Bronchial epithelial cell (primary cell): Measurements from ENCODE around the gene FARS2. TPM values are rescaled to one million over a fixed set of nuclear protein-coding genes. Genes with fewer than 3 reads are reported as not detected.

ENCODE experiments used
- DNase-seq: peaks from one replicate; pipeline ENCODE4 v3.0.0-alpha.2; 2010; ENCODE audit warnings: low read depth
- FAIRE-seq: peaks from 2 replicates; lab custom pipeline; 2011; peaks lifted over from hg19 to GRCh38; lab: Jason Lieb, UNC
- H3K27me3 ChIP-seq: 2 replicates; pipeline ENCODE4 v1.5.1; 2011; ENCODE audit warnings: low read length; ENCODE audit not compliant: control insufficient read depth, insufficient read depth
- H3K36me3 ChIP-seq: 2 replicates; pipeline ENCODE4 v1.5.1; 2011; ENCODE audit warnings: low read length; ENCODE audit not compliant: control insufficient read depth, insufficient read depth
- H3K4me3 ChIP-seq: 2 replicates; pipeline ENCODE4 v1.5.1; 2011; ENCODE audit warnings: mild to moderate bottlenecking, low read depth, low read length, control low read depth
- total RNA-seq: library from RNA; depleted of rRNA; stranded (reverse); fragments of >200 nt; gene quantifications from 2 replicates; pipeline ENCODE4 v1.2.1, GENCODE V29; 2014
- TF ChIP-seq, protein P1 (sequence below): IDR thresholded peaks from 2 replicates; pipeline ENCODE4 v1.5.1; 2011; ENCODE audit warnings: mild to moderate bottlenecking, moderate library complexity, low read length, control low read depth, inconsistent platforms; ENCODE audit not compliant: insufficient read depth, severe bottlenecking

The FARS2 gene
- total RNA-seq, 1 donor from 2014 or later, result 27.4 TPM

DNA sequence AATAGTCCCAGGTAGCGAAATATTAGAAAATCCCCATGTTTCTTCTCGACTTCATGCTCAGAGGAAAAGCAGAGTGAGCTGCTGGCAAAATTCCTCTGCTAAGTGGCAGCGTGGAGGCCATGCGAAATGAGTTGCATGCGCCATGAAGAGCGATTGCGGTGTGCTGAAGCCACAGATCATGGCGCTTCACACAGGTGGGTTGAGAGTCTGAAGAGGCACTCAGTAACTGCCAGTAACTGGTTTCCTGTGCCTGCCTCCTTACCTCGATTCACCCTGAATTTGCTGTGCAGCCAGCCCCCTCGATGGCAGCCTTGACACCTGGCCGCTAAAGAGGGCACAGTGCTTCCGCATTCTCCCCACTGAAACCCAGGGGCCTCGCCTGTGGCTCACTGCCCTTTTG lies 443.9 kb downstream of the FARS2 start:
- TF ChIP-seq, protein P1, sequence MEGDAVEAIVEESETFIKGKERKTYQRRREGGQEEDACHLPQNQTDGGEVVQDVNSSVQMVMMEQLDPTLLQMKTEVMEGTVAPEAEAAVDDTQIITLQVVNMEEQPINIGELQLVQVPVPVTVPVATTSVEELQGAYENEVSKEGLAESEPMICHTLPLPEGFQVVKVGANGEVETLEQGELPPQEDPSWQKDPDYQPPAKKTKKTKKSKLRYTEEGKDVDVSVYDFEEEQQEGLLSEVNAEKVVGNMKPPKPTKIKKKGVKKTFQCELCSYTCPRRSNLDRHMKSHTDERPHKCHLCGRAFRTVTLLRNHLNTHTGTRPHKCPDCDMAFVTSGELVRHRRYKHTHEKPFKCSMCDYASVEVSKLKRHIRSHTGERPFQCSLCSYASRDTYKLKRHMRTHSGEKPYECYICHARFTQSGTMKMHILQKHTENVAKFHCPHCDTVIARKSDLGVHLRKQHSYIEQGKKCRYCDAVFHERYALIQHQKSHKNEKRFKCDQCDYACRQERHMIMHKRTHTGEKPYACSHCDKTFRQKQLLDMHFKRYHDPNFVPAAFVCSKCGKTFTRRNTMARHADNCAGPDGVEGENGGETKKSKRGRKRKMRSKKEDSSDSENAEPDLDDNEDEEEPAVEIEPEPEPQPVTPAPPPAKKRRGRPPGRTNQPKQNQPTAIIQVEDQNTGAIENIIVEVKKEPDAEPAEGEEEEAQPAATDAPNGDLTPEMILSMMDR, result no peak
- DNase-seq, result no peak
- Histone ChIP-seq H3K27me3 (no peaks in the 10 kb centered on the region), H3K4me3 (no peak overlapping the region), H3K36me3 (no peaks in the 10 kb centered on the region)
- FAIRE-seq, result no peak

DNA sequence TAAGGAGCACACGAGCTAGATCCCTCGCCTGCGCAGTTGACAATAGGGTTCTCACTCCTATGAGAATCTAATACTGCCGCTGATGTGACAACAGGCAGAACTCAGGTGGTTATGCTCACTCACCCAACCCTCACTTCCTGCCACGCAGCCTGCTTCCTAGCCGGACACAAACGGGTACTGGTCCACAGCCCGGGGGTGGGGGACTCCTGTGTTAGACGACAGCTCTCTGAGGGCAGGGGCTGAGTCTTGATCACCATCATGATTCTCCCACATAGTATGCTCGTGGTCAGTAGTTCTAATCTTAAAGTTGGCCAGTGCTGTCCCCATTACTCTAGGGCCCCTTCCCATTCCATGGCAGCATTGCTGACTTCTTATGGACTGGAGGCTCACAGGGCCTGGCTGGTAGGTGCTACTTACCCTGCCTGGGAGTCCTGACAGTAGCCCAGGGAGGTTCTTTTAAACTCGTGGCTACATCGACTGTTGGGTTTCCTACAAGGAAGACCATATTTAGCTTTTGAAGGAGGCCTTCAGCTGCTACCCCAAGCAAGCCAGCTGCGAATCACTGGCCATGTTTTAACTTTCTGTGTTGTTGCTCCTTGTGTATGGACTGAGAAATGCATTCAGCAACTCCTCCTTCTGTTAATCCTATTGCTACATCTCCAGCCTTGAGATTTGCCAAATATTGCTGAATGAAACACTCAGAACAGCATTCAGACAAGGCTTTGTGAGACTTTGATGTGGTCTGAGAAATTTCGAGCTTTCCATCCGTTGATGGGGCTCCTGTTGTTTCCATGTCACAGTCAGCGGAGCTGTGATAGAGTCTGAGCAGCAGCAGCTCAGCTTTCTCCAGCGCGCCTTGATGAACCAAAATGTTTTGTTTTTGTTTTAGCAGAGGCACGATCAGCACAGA lies 445.1 kb downstream of the FARS2 start:
- no peaks in the 10 kb centered on the region for H3K36me3 ChIP-seq
- no peaks in the 10 kb centered on the region for H3K27me3 ChIP-seq
- no peak for DNase-seq
- TF ChIP-seq, protein P1, result no peak
- H3K4me3 ChIP-seq, result no peak overlapping the region
- no peak for FAIRE-seq

DNA sequence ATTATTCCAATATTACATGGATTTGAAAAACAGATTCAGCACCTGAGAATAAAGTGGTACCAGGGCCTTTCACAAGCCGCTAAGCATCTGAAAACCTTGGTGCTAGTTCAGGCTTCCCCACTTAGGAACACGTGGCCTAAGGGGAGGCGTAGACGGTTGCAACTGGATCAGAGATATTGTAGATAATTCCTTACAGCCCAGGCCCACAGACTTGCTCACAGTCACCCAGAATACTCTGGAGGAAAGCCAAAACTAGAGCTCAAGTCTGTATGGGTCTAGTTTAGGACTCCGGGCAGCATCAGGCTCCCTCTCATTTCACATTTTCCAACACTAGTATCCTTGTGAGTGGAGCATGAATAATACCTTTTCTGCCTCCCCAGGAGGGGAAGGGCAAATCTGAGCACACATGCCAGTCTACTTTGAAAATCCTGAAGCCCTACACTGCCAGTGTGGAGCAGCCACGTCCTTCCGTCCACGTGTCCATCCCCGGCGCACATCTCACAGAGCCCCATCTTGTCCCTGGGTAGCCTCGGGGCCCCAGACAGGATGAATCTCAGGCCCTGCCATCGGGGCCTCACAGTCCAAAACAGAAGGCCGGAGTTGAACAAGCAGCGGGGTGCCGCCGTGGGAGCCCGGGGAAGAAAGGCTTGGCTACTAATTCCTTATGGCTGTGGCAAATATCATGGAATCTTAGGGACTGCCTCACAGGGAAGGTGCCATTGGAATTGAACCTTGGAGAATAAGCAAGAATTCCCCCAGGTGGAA lies 446.1 kb downstream of the FARS2 start:
- Histone ChIP-seq H3K36me3 (no peaks in the 10 kb centered on the region), H3K4me3 (no peak overlapping the region), H3K27me3 (no peaks in the 10 kb centered on the region)
- TF ChIP-seq, protein P1, result no peak
- no peak for FAIRE-seq
- DNase-seq, result no peak

DNA sequence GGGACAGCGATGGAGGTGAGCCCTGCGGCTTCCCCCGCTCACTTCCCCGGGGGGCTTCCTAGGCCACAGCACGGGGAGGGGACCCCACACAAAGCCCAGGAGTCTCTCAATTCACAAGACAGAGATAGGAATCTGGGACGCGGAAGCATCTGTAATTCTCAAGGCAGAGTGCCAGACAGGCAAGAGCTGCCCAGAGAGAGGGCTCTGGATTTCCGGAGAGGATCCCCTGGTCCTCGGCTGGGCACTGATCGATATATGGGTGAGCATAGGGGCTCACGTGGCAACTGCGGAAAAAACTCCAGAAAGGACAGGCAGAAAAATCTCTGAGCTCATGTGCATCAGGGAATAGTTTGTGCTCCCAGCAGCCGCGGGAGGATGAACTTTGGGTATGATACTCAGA lies 449.2 kb downstream of the FARS2 start:
- Histone ChIP-seq H3K27me3 (no peaks in the 10 kb centered on the region), H3K36me3 (no peaks in the 10 kb centered on the region), H3K4me3 (no peak overlapping the region)
- DNase-seq (no peak), FAIRE-seq (no peak)
- TF ChIP-seq, protein P1, result no peak

DNA sequence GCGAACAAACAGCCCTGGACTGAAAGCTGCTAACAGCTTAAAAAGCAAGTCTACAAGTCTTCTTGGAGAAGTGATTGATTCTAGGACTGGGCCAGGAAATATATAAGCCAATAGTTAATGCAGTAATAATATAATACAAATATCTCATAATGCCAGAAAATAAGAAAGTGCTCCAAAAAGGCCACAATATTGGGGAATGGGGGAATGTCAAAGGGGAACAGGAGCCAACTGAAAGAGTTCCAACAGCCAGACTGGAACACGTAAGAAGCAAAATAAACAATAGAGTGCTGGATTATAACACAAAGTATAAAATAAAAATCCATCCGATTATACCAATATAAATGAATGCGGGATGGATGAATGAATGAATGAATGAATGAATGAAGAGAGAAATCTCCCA lies 449.6 kb downstream of the FARS2 start:
- no peak for FAIRE-seq
- Histone ChIP-seq H3K27me3 (no peaks in the 10 kb centered on the region), H3K36me3 (no peaks in the 10 kb centered on the region), H3K4me3 (no peak overlapping the region)
- no peak for DNase-seq
- TF ChIP-seq, protein P1, result no peak
